Activated CD8-positive, alpha-beta memory T cell treated with anti-CD3 and anti-CD28 coated beads, Interleukin-2, amount 10 ng/mL, durations not matched to agents 7 days and 5 days (primary cell): Measurements from ENCODE around the gene AADAC. TPM values are rescaled to one million over a fixed set of nuclear protein-coding genes. Genes with fewer than 3 reads are reported as not detected.
"Not testable (repeated sequence)": the region's sequence is repeated elsewhere in the genome, so short reads cannot be mapped to it uniquely, and the experiment has no call there.

Experiments used
- ATAC-seq: fragments of 150-1000 bp; cut with Tn5 transposase; one replicate; pipeline ENCODE4 v1.10.0; 2021; ENCODE audit warnings: moderate library complexity
- CTCF ChIA-PET: fragments of 350-600 bp; sonication (Branson Sonifier 250); formaldehyde crosslinking; loops from one replicate; lab custom pipeline; 2021; ENCODE audit warnings: antibody characterized with exemption; lab: Charles Lee
- DNase-seq: peaks from one replicate; pipeline ENCODE4 v3.0.0-alpha.2; 2020
- H3K27ac Mint-ChIP-seq: one replicate; pipeline ENCODE4 v1.8.0; 2021; ENCODE audit warnings: mild to moderate bottlenecking, mixed read lengths
- H3K27me3 Mint-ChIP-seq: one replicate; pipeline ENCODE4 v1.8.0; 2021; ENCODE audit warnings: mixed read lengths
- H3K36me3 Mint-ChIP-seq: one replicate; pipeline ENCODE4 v1.8.0; 2021; ENCODE audit warnings: mild to moderate bottlenecking, mixed read lengths
- H3K4me1 Mint-ChIP-seq: one replicate; pipeline ENCODE4 v1.8.0; 2021; ENCODE audit warnings: mixed read lengths
- H3K4me3 Mint-ChIP-seq: one replicate; pipeline ENCODE4 v1.8.0; 2021; ENCODE audit warnings: mild to moderate bottlenecking, moderate library complexity, mixed read lengths
- H3K9me3 Mint-ChIP-seq: one replicate; pipeline ENCODE4 v1.8.0; 2022; ENCODE audit warnings: low read depth, mixed read lengths
- total RNA-seq, 2 experiments: library from RNA; stranded (reverse); gene quantifications; one replicate each; pipeline ENCODE4 v1.2.3, GENCODE V29; 2021

AADAC gene, protein sequence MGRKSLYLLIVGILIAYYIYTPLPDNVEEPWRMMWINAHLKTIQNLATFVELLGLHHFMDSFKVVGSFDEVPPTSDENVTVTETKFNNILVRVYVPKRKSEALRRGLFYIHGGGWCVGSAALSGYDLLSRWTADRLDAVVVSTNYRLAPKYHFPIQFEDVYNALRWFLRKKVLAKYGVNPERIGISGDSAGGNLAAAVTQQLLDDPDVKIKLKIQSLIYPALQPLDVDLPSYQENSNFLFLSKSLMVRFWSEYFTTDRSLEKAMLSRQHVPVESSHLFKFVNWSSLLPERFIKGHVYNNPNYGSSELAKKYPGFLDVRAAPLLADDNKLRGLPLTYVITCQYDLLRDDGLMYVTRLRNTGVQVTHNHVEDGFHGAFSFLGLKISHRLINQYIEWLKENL
- not detected for total RNA-seq

DNA sequence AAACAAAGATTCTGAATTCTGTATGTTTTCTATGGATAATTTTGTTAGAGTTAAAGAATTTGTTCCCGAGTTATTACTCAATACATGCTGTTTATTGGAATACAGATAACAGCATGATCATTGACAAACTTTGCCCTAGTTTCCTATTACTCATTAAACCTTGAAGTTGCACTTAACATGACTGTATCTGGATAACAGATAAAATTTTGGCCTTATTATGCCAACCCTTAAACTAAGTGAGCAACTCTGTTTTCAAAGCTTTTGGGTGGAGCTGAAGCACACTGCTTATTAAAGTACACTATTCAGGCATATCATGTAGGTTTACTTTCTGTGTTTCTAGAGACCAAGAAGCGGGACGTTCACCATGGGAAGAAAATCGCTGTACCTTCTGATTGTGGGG is at the start of gene AADAC:
TSS of gene AADAC (plus strand) at position 318 of the 400 bp plus-strand sequence. CDS start at position 365, 47 bp downstream.
- H3K9me3 Mint-ChIP-seq: no peaks in the 10 kb centered on the region
- no peak within 1 kb of the TSS for H3K27ac Mint-ChIP-seq
- no peaks in the 10 kb centered on the region for H3K36me3 Mint-ChIP-seq
- H3K27me3 Mint-ChIP-seq: peaks cover 22% of the 10 kb centered on the region
- CTCF ChIA-PET: no interaction called here
- H3K4me3 Mint-ChIP-seq: no peak within 1 kb of the TSS
- no peaks in the 10 kb centered on the region for H3K4me1 Mint-ChIP-seq
- DNase-seq (no peak), ATAC-seq (no peak)

DNA sequence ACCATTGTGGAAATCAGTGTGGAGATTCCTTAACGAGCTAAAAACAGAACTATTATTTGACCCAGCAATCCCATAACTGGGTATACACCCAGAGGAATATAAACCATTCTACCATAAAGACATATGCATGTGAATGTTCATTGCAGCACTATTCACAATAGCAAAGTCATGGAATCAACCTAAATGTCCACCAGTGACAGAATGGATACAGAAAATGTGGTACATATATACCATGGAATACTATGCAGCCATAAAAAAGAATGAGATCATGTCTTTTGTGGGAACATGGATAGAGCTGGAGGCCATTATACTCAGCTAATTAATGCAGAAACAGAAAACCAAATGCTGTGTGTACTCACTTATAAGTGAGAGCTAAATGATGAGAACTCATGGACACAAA is 49.2 kb upstream of the AADAC start:
- H3K9me3 Mint-ChIP-seq, DNase-seq, H3K4me3 Mint-ChIP-seq, H3K27me3 Mint-ChIP-seq, H3K4me1 Mint-ChIP-seq, H3K36me3 Mint-ChIP-seq, H3K27ac Mint-ChIP-seq, ATAC-seq: not testable (repeated sequence)
- CTCF ChIA-PET: interaction anchor here (1.3 kb wide), 1 partner anchor 8 kb away, joined by 4 read pairs; no protein-coding TSS in a partner anchor

DNA sequence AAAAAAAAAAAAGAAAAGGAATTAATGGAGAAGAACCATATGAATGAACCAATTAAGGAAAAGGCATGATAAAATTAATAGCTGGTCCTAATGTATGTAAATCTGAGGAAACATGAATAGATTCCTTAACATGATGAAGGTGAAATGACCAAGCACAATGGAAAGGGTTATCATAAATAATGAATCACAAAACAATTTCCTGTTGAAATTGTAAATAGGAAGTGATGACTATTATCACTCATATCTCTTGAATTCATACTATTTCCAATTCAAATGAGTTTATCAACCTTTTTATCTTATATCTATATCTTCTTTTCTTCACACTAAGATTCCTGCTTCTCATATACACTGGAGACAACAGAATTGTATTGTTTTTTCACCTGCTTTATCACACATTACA is 48.2 kb upstream of the AADAC start:
- no peak for ATAC-seq
- Mint-ChIP-seq H3K4me3 (no peak overlapping the region), H3K4me1 (no peaks in the 10 kb centered on the region), H3K27ac (no peak overlapping the region), H3K36me3 (no peaks in the 10 kb centered on the region), H3K9me3 (no peaks in the 10 kb centered on the region), H3K27me3 (no peaks in the 10 kb centered on the region)
- CTCF ChIA-PET: no interaction called here
- no peak for DNase-seq

DNA sequence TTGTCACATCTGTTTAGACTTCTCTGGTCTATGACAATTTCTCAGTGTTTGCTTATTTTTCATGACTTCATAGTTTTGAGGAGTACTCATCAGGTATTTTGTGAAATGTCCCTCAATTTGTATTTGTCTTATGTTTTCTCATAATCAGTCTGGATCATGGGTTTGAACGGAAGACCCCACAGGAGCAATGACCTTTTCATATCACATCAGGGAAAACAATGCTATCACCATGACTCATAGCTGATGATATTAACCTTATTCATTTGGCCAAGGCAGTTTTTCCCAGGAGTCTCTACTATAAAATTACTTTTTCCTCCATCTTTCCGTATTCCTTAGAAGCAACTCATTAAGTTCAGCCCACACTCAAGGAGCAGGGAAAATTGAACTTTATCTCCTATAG is 47.5 kb upstream of the AADAC start:
- Mint-ChIP-seq H3K27ac (no peak overlapping the region), H3K9me3 (no peaks in the 10 kb centered on the region), H3K36me3 (no peaks in the 10 kb centered on the region), H3K4me3 (no peak overlapping the region), H3K4me1 (no peaks in the 10 kb centered on the region), H3K27me3 (no peaks in the 10 kb centered on the region)
- DNase-seq (no peak), ATAC-seq (no peak)
- CTCF ChIA-PET: no interaction called here

DNA sequence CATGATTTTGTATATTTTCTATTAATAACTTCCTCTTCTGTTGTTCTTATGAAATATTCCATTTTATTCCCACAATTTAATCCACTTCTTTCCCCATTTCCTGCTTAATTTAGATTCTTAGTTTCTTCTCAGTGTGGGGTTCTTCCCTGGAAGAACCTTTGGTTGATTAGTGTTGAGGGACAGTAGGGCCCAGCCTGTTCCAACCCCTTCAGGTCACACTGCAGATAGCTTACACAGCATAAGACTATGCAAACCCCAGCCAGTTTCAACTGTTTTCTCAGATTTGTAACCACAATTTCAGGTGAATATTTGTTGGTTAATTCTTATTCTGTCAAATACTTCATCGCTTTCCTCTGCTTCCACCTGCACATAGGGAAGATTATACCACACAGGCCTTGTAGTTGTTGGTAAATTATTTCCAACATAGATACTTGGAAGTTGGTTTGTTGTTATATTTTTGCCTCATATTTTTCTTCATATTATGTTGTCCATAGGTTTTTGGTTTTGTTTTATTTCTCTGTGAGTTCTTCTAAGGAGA is 45.5 kb upstream of the AADAC start:
- Mint-ChIP-seq H3K27me3 (peaks cover 5% of the 10 kb centered on the region), H3K4me3 (no peak overlapping the region), H3K27ac (no peak overlapping the region), H3K36me3 (no peaks in the 10 kb centered on the region), H3K4me1 (no peaks in the 10 kb centered on the region), H3K9me3 (no peaks in the 10 kb centered on the region)
- CTCF ChIA-PET: no interaction called here
- DNase-seq: no peak
- ATAC-seq: no peak

DNA sequence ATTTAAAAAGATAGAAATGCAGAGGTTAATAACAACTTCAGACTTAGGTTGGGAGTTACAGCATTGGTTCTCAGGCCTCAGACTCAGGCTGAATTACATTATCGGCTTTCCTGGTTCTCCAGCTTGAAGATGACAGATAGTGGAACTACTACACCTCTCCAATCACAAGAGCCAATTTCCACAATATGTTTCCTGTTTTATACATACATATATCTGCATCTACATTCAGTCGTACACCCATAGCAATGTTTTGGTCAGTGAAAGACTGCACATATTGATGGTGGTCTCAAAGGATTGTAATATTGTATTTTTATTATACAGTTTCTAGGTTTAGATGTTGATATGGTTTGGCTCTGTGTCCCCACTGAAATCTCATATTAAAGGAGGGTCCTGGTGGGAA is 44.7 kb upstream of the AADAC start:
- Mint-ChIP-seq H3K27me3 (peaks cover 6% of the 10 kb centered on the region), H3K36me3 (no peaks in the 10 kb centered on the region), H3K27ac (no peak overlapping the region), H3K4me3 (no peak overlapping the region), H3K4me1 (no peaks in the 10 kb centered on the region), H3K9me3 (no peaks in the 10 kb centered on the region)
- no peak for ATAC-seq
- CTCF ChIA-PET: no interaction called here
- no peak for DNase-seq

DNA sequence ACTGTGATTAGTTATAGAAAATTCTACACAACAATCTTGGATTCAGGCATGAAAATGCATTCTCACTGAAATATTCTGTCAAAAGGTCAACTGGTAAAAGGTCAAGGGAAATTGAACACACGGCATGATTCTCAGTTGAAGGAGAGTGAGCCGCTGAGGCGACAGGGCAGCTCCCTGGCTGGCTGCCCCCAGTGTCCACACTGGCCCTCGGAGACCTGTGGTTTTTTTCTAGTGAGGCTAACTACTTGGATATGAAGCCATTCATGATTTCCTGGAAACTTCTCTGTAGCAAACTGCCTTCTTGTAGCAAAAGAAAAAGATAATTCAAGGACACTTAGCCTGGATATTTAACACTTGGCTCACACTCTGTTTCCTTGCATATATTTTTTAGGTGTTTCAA is 43.0 kb upstream of the AADAC start:
- DNase-seq: no peak

DNA sequence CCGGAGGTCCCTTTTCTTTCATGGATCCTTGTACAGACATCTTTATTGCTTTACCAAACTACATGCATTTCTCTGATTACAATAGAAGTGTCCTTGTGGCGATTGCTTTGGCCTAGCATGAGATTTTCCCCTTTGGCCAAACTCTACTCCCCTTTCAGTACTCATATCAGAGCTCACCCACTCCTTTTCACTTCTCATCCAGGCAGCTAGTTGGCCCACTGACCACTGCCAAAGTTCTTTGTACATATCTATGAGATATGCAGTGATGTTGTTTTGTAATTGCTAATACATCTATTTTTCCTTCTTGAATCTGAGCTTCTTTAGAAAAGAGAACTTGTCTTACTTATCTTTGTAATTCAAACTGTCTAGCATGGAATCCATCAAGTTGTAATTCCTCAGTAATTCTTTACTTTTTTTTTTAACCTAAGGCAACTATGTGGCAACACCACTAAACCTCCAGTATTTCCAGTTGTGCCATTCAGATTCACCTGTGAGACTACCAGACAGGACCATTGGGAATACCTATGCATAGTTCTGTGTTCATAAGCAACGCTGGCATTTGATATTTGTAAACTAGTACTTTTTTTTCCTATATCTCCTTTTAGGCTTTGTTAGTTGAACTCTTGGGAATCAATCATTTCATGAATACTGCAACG is 41.0 kb upstream of the AADAC start:
- no peak for ATAC-seq
- Mint-ChIP-seq H3K4me1 (no peaks in the 10 kb centered on the region), H3K4me3 (no peak overlapping the region), H3K9me3 (no peaks in the 10 kb centered on the region), H3K27ac (no peak overlapping the region), H3K36me3 (no peaks in the 10 kb centered on the region), H3K27me3 (peaks cover 10% of the 10 kb centered on the region)
- no peak for DNase-seq
- CTCF ChIA-PET: interaction anchor here (0.6 kb wide), 1 partner anchor 9 kb away, joined by 4 read pairs; no protein-coding TSS in a partner anchor

More for the DNA sequence above, 43.0 kb upstream of the AADAC start:
- ATAC-seq: no peak
- Mint-ChIP-seq H3K36me3 (no peaks in the 10 kb centered on the region), H3K4me1 (no peaks in the 10 kb centered on the region), H3K27ac (no peak overlapping the region), H3K27me3 (peaks cover 10% of the 10 kb centered on the region), H3K4me3 (no peak overlapping the region), H3K9me3 (no peaks in the 10 kb centered on the region)
- CTCF ChIA-PET: no interaction called here

DNA sequence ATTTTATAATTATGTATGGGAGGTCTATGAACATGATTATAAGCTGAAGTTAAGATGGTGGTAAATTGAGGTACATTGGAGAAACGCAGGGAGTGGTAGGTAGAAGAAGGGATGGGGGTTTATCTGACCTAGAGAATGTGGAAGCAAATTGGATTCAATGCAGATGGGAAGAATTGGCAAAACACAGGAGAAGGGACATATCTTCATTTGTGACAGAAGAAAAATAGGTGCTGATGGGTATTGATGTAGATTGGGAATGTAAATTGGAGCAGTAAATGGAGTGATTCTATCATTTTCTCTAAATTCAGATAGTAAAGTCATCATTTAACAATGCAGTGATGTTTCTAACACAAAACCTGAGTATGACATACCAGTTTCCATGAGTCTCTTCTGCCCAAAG is 39.7 kb upstream of the AADAC start:
- CTCF ChIA-PET: interaction anchor here (0.7 kb wide), 1 partner anchor 235 kb away, joined by 3 read pairs; no protein-coding TSS in a partner anchor
- Mint-ChIP-seq H3K9me3 (no peaks in the 10 kb centered on the region), H3K27ac (no peak overlapping the region), H3K27me3 (peaks cover 10% of the 10 kb centered on the region), H3K4me3 (no peak overlapping the region), H3K4me1 (no peaks in the 10 kb centered on the region), H3K36me3 (no peaks in the 10 kb centered on the region)
- ATAC-seq (no peak), DNase-seq (no peak)

DNA sequence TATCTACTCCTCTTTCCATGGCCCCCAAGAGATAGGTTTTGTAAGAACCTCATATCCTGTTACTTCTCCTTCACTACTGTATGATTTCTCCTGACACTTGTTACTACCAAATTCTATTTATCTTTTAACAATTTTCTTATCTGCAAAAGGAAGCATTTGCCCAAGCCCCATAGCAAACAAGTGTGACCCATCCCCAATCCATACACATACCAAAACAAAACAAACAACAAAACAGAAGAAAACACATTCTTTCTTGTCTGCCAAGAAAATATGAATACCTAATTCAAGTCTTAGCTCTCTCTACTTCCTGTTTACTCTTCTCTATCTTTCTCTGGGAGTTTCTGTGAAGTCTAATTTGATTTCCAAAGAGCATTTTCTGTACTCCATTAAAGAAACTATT is 39.0 kb upstream of the AADAC start:
- Mint-ChIP-seq H3K9me3 (no peaks in the 10 kb centered on the region), H3K27ac (no peak overlapping the region), H3K27me3 (peaks cover 10% of the 10 kb centered on the region), H3K4me3 (no peak overlapping the region), H3K36me3 (no peaks in the 10 kb centered on the region), H3K4me1 (no peaks in the 10 kb centered on the region)
- DNase-seq (no peak), ATAC-seq (no peak)
- CTCF ChIA-PET: no interaction called here

DNA sequence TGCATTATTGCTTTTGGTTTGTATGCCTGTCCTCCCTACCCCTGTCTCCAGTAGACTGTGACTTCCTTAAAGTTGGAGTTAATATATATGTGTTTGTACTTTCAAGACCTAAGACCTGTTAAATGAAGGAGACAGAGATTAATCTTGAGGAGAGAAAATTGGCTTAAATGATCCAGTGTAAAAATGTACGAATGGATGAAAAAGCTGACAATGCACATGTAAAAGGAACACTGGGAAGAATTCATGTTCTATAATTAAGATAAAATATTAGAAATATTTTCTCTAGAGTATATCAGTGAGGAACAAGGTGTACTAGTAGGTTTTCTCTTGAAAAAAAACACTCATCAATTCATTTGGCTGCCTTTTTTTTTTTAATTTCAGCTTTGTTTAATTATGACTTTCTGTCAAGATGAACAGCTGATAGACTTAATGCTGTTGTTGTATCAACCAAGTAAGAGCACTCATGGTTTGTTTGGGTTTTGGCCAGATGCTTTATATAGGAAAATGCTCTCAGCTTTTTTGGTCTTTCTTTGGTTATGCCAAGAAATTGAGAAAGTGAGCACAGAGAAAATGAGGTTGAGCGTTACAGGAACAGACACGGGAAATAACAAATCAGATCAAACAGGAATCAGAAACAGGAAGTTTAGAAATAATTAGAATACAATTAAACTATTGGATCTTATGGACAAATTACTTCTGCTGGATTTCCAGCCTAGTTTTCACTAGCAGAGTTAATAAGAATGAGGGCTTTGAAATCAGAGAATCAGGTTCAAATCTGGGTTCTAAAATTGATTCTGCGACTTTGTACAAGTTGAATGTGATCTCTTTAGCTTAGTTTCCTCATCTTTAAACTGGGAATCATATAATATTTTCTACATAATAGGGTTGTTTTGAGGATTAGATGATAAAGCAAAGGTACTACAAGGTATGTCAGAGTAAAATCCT is 38.3 kb upstream of the AADAC start:
- no peak for ATAC-seq
- Mint-ChIP-seq H3K27ac (no peak overlapping the region), H3K4me3 (no peak overlapping the region), H3K36me3 (no peaks in the 10 kb centered on the region), H3K27me3 (peaks cover 10% of the 10 kb centered on the region), H3K4me1 (no peaks in the 10 kb centered on the region), H3K9me3 (no peaks in the 10 kb centered on the region)
- DNase-seq: no peak
- CTCF ChIA-PET: no interaction called here

DNA sequence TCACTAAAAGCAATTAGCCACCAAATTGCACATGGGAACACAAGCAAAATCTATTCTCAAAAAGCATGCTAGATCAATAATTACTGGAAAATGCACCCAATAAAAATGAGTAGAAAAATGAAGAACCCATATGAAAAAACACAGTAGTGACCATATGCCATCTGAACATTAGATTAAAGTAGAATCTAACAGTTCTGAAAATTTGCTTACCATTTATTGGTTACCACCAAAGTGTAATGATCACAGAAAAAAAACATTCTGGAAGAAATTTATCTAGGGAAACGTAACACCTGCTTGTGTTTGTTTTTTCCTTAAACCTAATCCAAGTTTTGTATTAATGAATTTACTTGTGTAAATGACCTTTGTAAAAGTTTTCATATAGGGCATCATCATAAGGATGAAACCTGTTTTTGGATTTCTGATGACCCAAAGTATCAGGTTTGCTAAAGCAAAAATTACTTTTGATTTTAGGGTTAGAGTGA is 37.6 kb upstream of the AADAC start:
- CTCF ChIA-PET: no interaction called here
- Mint-ChIP-seq H3K27ac (no peak overlapping the region), H3K27me3 (peaks cover 10% of the 10 kb centered on the region), H3K9me3 (no peaks in the 10 kb centered on the region), H3K36me3 (no peaks in the 10 kb centered on the region), H3K4me1 (no peaks in the 10 kb centered on the region), H3K4me3 (no peak overlapping the region)
- ATAC-seq (no peak), DNase-seq (no peak)

DNA sequence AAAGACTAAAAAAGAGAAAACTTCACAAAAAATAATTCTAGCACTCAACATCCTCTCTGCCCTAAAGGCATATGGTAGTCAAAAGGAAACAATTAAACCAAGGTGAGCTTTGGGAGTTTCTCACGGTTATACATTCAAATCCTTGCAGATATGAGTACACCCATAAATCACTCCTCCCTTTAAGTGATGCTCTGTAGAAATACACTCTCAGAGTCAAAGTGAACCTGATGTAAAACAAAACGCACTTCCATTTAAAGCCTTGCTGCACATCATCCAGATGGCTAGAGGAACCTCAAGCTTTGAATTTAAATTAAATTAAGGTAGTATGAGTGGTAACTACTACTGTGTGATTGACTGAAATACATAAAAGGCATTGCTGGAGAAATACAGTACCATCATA is 36.0 kb upstream of the AADAC start:
- CTCF ChIA-PET: no interaction called here
- no peaks in the 10 kb centered on the region for H3K36me3 Mint-ChIP-seq
- H3K27ac Mint-ChIP-seq: no peak overlapping the region
- H3K9me3 Mint-ChIP-seq: no peaks in the 10 kb centered on the region
- H3K27me3 Mint-ChIP-seq: peaks cover 7% of the 10 kb centered on the region
- H3K4me3 Mint-ChIP-seq: no peak overlapping the region
- no peak for ATAC-seq
- DNase-seq: no peak
- no peaks in the 10 kb centered on the region for H3K4me1 Mint-ChIP-seq
